OCI-LY7 (cell line): ENCODE results near the gene IFNG.

Experiments used
- EZH2phosphoT487 ChIP-seq: fragments of 200-600 bp; sonication (generic); IDR thresholded peaks from 2 replicates; pipeline ENCODE4 v1.6.1; 2018; ENCODE audit warnings: low read depth, borderline replicate concordance, mild to moderate bottlenecking, mixed run types, antibody characterized with exemption, low read length, moderate library complexity, mixed read lengths
- TF ChIP-seq, protein P1 (sequence below): fragments of 200-600 bp; sonication (generic); conservative IDR thresholded peaks from 2 replicates; pipeline ENCODE4 v1.5.1; 2014; ENCODE audit warnings: mild to moderate bottlenecking, antibody characterized with exemption, low read length, moderate library complexity, mixed read lengths

DNA sequence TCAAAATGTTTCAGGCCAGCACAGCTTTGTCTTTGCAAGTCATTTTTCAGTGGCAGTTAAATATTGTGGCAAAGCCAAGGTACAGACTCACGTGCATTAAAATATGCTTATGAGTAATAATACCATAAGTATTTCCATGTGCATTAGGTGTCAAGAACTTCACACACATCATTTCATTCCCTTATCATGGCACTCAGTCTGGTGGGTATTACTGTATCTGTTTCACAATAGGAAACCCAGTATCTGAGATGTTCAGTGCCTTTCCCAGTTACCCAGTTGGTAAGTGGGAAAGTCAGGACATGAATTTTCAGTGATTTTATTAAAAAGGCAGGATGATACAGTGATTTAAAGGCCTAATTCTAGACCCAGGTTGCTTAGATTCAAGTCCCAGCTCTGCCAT lies 52.9 kb downstream of the IFNG start:
- TF ChIP-seq, protein P1, sequence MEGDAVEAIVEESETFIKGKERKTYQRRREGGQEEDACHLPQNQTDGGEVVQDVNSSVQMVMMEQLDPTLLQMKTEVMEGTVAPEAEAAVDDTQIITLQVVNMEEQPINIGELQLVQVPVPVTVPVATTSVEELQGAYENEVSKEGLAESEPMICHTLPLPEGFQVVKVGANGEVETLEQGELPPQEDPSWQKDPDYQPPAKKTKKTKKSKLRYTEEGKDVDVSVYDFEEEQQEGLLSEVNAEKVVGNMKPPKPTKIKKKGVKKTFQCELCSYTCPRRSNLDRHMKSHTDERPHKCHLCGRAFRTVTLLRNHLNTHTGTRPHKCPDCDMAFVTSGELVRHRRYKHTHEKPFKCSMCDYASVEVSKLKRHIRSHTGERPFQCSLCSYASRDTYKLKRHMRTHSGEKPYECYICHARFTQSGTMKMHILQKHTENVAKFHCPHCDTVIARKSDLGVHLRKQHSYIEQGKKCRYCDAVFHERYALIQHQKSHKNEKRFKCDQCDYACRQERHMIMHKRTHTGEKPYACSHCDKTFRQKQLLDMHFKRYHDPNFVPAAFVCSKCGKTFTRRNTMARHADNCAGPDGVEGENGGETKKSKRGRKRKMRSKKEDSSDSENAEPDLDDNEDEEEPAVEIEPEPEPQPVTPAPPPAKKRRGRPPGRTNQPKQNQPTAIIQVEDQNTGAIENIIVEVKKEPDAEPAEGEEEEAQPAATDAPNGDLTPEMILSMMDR, result no peak
- no peak for TF ChIP-seq EZH2phosphoT487
